Retinal pigment epithelial cell (primary cell): ENCODE results near the gene CLK4.

Source experiments
- DNase-seq: peaks from one replicate; pipeline ENCODE4 v3.0.0-alpha.2; 2010; ENCODE audit warnings: low read depth
- H3K4me3 ChIP-seq: 2 replicates; pipeline ENCODE4 v1.5.1; 2011; ENCODE audit warnings: mild to moderate bottlenecking, low read length, control low read depth, moderate library complexity
- TF ChIP-seq, protein P1 (sequence below): conservative IDR thresholded peaks from 2 replicates; pipeline ENCODE4 v1.5.1; 2011; ENCODE audit warnings: low read depth, low read length, control low read depth, inconsistent platforms

The CLK4 gene

GRCh38 chr5:178640331-178641045 lies 13.6 kb upstream of the CLK4 start:
- no peak for DNase-seq

GRCh38 chr5:178637356-178638074 lies 10.7 kb upstream of the CLK4 start:
- no peak for DNase-seq
- TF ChIP-seq, protein P1, sequence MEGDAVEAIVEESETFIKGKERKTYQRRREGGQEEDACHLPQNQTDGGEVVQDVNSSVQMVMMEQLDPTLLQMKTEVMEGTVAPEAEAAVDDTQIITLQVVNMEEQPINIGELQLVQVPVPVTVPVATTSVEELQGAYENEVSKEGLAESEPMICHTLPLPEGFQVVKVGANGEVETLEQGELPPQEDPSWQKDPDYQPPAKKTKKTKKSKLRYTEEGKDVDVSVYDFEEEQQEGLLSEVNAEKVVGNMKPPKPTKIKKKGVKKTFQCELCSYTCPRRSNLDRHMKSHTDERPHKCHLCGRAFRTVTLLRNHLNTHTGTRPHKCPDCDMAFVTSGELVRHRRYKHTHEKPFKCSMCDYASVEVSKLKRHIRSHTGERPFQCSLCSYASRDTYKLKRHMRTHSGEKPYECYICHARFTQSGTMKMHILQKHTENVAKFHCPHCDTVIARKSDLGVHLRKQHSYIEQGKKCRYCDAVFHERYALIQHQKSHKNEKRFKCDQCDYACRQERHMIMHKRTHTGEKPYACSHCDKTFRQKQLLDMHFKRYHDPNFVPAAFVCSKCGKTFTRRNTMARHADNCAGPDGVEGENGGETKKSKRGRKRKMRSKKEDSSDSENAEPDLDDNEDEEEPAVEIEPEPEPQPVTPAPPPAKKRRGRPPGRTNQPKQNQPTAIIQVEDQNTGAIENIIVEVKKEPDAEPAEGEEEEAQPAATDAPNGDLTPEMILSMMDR, result no peak
- H3K4me3 ChIP-seq, result no peak overlapping the region

More at GRCh38 chr5:178640331-178641045, 13.6 kb upstream of the CLK4 start:
- no peak overlapping the region for H3K4me3 ChIP-seq
- TF ChIP-seq, protein P1, result no peak

DNA sequence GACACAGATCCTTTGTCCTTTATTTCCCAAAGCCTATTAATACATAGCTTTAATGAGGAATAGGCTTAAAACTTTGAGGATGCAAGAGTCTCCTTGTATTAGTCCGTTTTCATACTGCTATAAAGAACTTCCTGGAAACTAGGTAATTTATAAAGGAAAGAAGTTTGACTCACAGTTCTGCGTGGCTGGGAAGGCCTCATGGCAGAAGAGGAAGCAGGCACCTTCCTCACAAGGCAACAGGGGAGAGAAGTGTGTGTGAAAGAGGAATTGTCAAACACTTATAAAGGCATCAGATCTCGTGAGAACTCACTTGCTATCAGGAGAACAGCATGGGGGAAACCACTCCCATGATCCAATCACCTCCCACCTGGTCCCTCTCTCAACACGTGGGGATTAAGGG lies 5.4 kb upstream of the CLK4 start:
- DNase-seq, result no peak
- H3K4me3 ChIP-seq, result no peak overlapping the region
- TF ChIP-seq, protein P1, result no peak

DNA sequence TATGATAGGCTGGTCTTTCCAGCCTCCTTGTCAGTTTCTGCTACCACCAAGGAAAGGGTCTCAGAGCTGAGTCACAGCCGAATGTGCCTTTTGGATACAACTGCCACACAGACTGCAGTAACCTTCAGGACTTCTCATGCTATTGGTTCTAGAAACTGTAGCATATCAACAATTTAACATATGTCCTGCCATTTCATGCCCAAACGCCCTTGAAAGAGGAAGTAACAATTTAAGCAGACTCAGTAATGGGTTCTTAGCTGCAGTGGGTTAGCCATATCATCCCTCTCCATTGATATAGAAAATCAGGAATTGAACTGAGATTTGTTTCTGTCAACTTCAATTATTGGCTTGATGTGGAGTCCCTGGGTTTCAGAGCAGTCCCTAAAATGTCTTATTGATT lies 4.1 kb upstream of the CLK4 start:
- H3K4me3 ChIP-seq, result no peak overlapping the region
- DNase-seq, result no peak
- TF ChIP-seq, protein P1, result no peak

GRCh38 chr5:178630475-178630930 lies 3.7 kb upstream of the CLK4 start:
- TF ChIP-seq, protein P1, result no peak
- no peak overlapping the region for H3K4me3 ChIP-seq
- no peak for DNase-seq

DNA sequence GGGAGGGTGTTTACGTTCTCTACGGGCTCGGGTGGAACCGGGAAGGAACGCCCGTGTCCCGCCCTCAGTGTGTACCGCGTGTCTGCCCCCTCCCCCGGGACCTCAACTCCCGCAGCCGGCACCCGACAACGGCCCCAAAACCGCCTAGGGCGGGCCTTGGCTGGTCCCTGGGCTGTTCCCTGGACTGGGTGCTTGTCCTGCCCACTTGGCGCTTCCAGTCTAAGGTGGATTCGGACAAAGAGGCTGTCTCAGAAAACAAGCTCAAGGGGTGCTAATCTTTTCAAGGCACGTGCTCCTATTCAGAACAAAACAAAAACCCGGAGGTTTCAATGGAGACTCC lies 379 bp upstream of the CLK4 start:
- TF ChIP-seq, protein P1, result no peak
- peak overlapping the region; percentile 77 for H3K4me3 ChIP-seq
- no peak for DNase-seq
